H9 (cell line): ENCODE data around the gene IDNK. TPM values are rescaled to one million over a fixed set of nuclear protein-coding genes. Genes with fewer than 3 reads are reported as not detected.

ENCODE experiments used
- DNase-seq: peaks from one replicate; pipeline ENCODE4 v3.0.0-alpha.2; 2017
- H2AFZ ChIP-seq: one replicate; pipeline ENCODE4 v1.6.1; 2013; ENCODE audit warnings: mild to moderate bottlenecking, low read length, control low read depth, moderate library complexity
- H2AK5ac ChIP-seq: 2 replicates; pipeline ENCODE4 v1.6.1; 2013; ENCODE audit warnings: low read length, control low read depth, mixed read lengths; ENCODE audit not compliant: insufficient read length
- H2BK120ac ChIP-seq: one replicate; pipeline ENCODE4 v1.6.1; 2013; ENCODE audit warnings: low read depth, mild to moderate bottlenecking, low read length, control low read depth, inconsistent platforms; ENCODE audit not compliant: poor library complexity, severe bottlenecking
- H2BK12ac ChIP-seq: 2 replicates; pipeline ENCODE4 v1.6.1; 2013; ENCODE audit warnings: low read length, control low read depth, mixed read lengths, low read depth; ENCODE audit not compliant: insufficient read length
- H2BK15ac ChIP-seq: 2 replicates; pipeline ENCODE4 v1.6.1; 2013; ENCODE audit warnings: low read depth, low read length, control low read depth
- H2BK20ac ChIP-seq: one replicate; pipeline ENCODE4 v1.6.1; 2013; ENCODE audit warnings: low read depth, mild to moderate bottlenecking, low read length, control low read depth, inconsistent platforms; ENCODE audit not compliant: poor library complexity, severe bottlenecking
- H2BK5ac ChIP-seq: 2 replicates; pipeline ENCODE4 v1.6.1; 2013; ENCODE audit warnings: low read length, control low read depth, mixed read lengths; ENCODE audit not compliant: insufficient read length
- H3K14ac ChIP-seq: 2 replicates; pipeline ENCODE4 v1.6.1; 2013; ENCODE audit warnings: low read length, control low read depth; ENCODE audit not compliant: insufficient read depth
- H3K18ac ChIP-seq: 2 replicates; pipeline ENCODE4 v1.6.1; 2013; ENCODE audit warnings: low read depth, mild to moderate bottlenecking, mixed read lengths, low read length, control low read depth; ENCODE audit not compliant: insufficient read length
- H3K23ac ChIP-seq: 2 replicates; pipeline ENCODE4 v1.6.1; 2013; ENCODE audit warnings: low read length, control low read depth, mixed read lengths, low read depth; ENCODE audit not compliant: insufficient read length
- H3K23me2 ChIP-seq: 2 replicates; pipeline ENCODE4 v1.6.1; 2013; ENCODE audit warnings: low read depth, mild to moderate bottlenecking, mixed read lengths, low read length, control low read depth; ENCODE audit not compliant: insufficient read length, poor library complexity, severe bottlenecking
- H3K27ac ChIP-seq: 2 replicates; pipeline ENCODE4 v1.5.1; 2013; ENCODE audit warnings: low read length, control low read depth, mixed read lengths, low read depth; ENCODE audit not compliant: insufficient read length
- H3K27me3 ChIP-seq: 2 replicates; pipeline ENCODE4 v1.6.1; 2013; ENCODE audit warnings: low read length, control low read depth, inconsistent platforms; ENCODE audit not compliant: insufficient read depth
- H3K4ac ChIP-seq: 2 replicates; pipeline ENCODE4 v1.6.1; 2013; ENCODE audit warnings: low read depth, mild to moderate bottlenecking, control low read depth, inconsistent platforms, low read length, moderate library complexity
- H3K4me1 ChIP-seq: 2 replicates; pipeline ENCODE4 v1.6.1; 2013; ENCODE audit warnings: low read length, control low read depth, inconsistent platforms; ENCODE audit not compliant: insufficient read depth
- H3K4me2 ChIP-seq: 2 replicates; pipeline ENCODE4 v1.6.1; 2013; ENCODE audit warnings: low read length, control low read depth, mixed read lengths; ENCODE audit not compliant: insufficient read length, insufficient read depth
- H3K56ac ChIP-seq: 2 replicates; pipeline ENCODE4 v1.6.1; 2013; ENCODE audit warnings: low read depth, mild to moderate bottlenecking, mixed read lengths, low read length, control low read depth; ENCODE audit not compliant: insufficient read length
- H3K79me1 ChIP-seq: 2 replicates; pipeline ENCODE4 v1.6.1; 2013; ENCODE audit warnings: low read depth, mild to moderate bottlenecking, moderate library complexity, low read length, control low read depth, inconsistent platforms; ENCODE audit not compliant: insufficient read depth, poor library complexity, severe bottlenecking
- H3K79me2 ChIP-seq: 2 replicates; pipeline ENCODE4 v1.6.1; 2013; ENCODE audit warnings: low read length, control low read depth, inconsistent platforms; ENCODE audit not compliant: insufficient read depth
- H3K9ac ChIP-seq: 2 replicates; pipeline ENCODE4 v1.6.1; 2013; ENCODE audit warnings: low read length, control low read depth, mixed read lengths; ENCODE audit not compliant: insufficient read length; ENCODE audit errors: extremely low read depth
- H3K9me3 ChIP-seq: one replicate; pipeline ENCODE4 v1.6.1; 2013; ENCODE audit warnings: low read depth, low read length, inconsistent platforms; ENCODE audit not compliant: control insufficient read depth
- H3T11ph ChIP-seq: one replicate; pipeline ENCODE4 v1.6.1; 2013; ENCODE audit warnings: mild to moderate bottlenecking, low read length, control low read depth, inconsistent platforms
- H4K20me1 ChIP-seq: one replicate; pipeline ENCODE4 v1.6.1; 2013; ENCODE audit not compliant: control insufficient read depth, insufficient read length, insufficient read depth
- H4K5ac ChIP-seq: 2 replicates; pipeline ENCODE4 v1.6.1; 2013; ENCODE audit warnings: low read depth, mild to moderate bottlenecking, mixed read lengths, low read length, control low read depth; ENCODE audit not compliant: insufficient read length
- H4K8ac ChIP-seq: replicated peaks from 2 replicates; pipeline ENCODE4 v1.6.1; 2013; ENCODE audit warnings: low read length, control low read depth, mixed read lengths, low read depth; ENCODE audit not compliant: insufficient read length
- H4K91ac ChIP-seq: 2 replicates; pipeline ENCODE4 v1.6.1; 2013; ENCODE audit warnings: low read depth, mild to moderate bottlenecking, moderate library complexity, mixed read lengths, low read length, control low read depth; ENCODE audit not compliant: insufficient read length
- H3K27ac Mint-ChIP-seq, 3 experiments: 2 replicates in 2 of 3; 3 replicates in 1 of 3; pipeline ENCODE4 v1.8.0; 2020 to 2021; ENCODE audit warnings: mixed read lengths in 3 of 3, mild to moderate bottlenecking in 1 of 3, moderate library complexity in 1 of 3
- H3K27me3 Mint-ChIP-seq: 2 replicates; pipeline ENCODE4 v1.8.0; 2021; ENCODE audit warnings: low read depth, mild to moderate bottlenecking, moderate library complexity, mixed read lengths
- H3K36me3 Mint-ChIP-seq, 3 experiments: 2 replicates in 2 of 3; 3 replicates in 1 of 3; pipeline ENCODE4 v1.8.0; 2020 to 2021; ENCODE audit warnings: low read depth in 3 of 3, mixed read lengths in 3 of 3; ENCODE audit not compliant: insufficient read depth in 1 of 3
- H3K4me1 Mint-ChIP-seq, 2 experiments: 2 replicates each; pipeline ENCODE4 v1.8.0; 2020; ENCODE audit warnings: mixed read lengths in 2 of 2
- H3K4me3 Mint-ChIP-seq, 2 experiments: 2 replicates in 1 of 2; 3 replicates in 1 of 2; pipeline ENCODE4 v1.8.0; 2020 to 2021; ENCODE audit warnings: mild to moderate bottlenecking in 2 of 2, mixed read lengths in 2 of 2, moderate library complexity in 1 of 2
- H3K9me3 Mint-ChIP-seq, 2 experiments: 2 replicates in 1 of 2; 3 replicates in 1 of 2; pipeline ENCODE4 v1.8.0; 2020; ENCODE audit warnings: mild to moderate bottlenecking in 2 of 2, mixed read lengths in 2 of 2, moderate library complexity in 1 of 2
- CTCF ChIP-seq: fragments of 200-600 bp; sonication (generic); conservative IDR thresholded peaks from 3 replicates; pipeline ENCODE4 v1.8.0; 2021; ENCODE audit warnings: antibody characterized with exemption, mild to moderate bottlenecking
- WGBS: extraction: QIAGEN DNeasy Blood & Tissue Kit; methylation state at CpG from one replicate; pipeline ENCODE4 v1.1.7; 2013; ENCODE audit warnings: missing lambda C conversion rate, low lambda C conversion rate, mixed read lengths; ENCODE audit not compliant: insufficient read length; ENCODE audit errors: extremely low coverage; 5-methylcytosine and 5-hydroxymethylcytosine counted together
- total RNA-seq: library from RNA; stranded (reverse); gene quantifications from 2 replicates; pipeline ENCODE4 v1.2.1, GENCODE V29; 2021

The IDNK gene
- total RNA-seq, 1 experiment from 2014 or later: 1.4 TPM

- no peak overlapping the region for H3K23ac ChIP-seq
- peaks cover 7 to 9% of the 10 kb centered on the region in 2 experiments for H3K4me1 Mint-ChIP-seq
- no peak overlapping the region for H3K56ac ChIP-seq
- no peak overlapping the region for H3K27ac Mint-ChIP-seq
- no peak overlapping the region for H2BK20ac ChIP-seq
- no peaks in the 10 kb centered on the region for H3K4me1 ChIP-seq
- no peak overlapping the region for H3K14ac ChIP-seq
- H4K20me1 ChIP-seq: no peaks in the 10 kb centered on the region
- H3K4me2 ChIP-seq: no peak overlapping the region
- H3K23me2 ChIP-seq: no peaks in the 10 kb centered on the region
- H3K79me2 ChIP-seq: no peaks in the 10 kb centered on the region
- H4K91ac ChIP-seq: no peak overlapping the region
- no peak overlapping the region for H3K4me3 Mint-ChIP-seq
- no peak overlapping the region for H2AK5ac ChIP-seq
- no peak overlapping the region for H2BK15ac ChIP-seq
- H3K4ac ChIP-seq: no peak overlapping the region
- no peak overlapping the region for H3K18ac ChIP-seq
- no peak overlapping the region for H4K8ac ChIP-seq
- no peaks in the 10 kb centered on the region for H3K9me3 ChIP-seq
- H2BK12ac ChIP-seq: no peak overlapping the region
- TF ChIP-seq CTCF: no peak
- H2BK120ac ChIP-seq: no peak overlapping the region
- H3T11ph ChIP-seq: no peak overlapping the region
- H3K27ac ChIP-seq: no peak overlapping the region
- H3K27me3 Mint-ChIP-seq: peaks cover 19% of the 10 kb centered on the region
- no peak for DNase-seq
- H3K9ac ChIP-seq: no peak overlapping the region
- no peak overlapping the region for H2AFZ ChIP-seq
- WGBS: no CpG with 5 or more reads among the region's 1 CpG
- no peak overlapping the region for H4K5ac ChIP-seq
- H3K9me3 Mint-ChIP-seq: no peaks in the 10 kb centered on the region
- no peaks in the 10 kb centered on the region for H3K36me3 Mint-ChIP-seq
- no peaks in the 10 kb centered on the region for H3K27me3 ChIP-seq
- no peaks in the 10 kb centered on the region for H3K79me1 ChIP-seq
- H2BK5ac ChIP-seq: no peak overlapping the region
Observed at GRCh38 chr9:83617299-83617698, 5.6 kb upstream of the IDNK start.
